Fibroblast of the aortic adventitia (primary cell): ENCODE measurements around the gene ARPIN. TPM values are rescaled to one million over a fixed set of nuclear protein-coding genes. Genes with fewer than 3 reads are reported as not detected.
"Not testable (repeated sequence)": the region's sequence is repeated elsewhere in the genome, so short reads cannot be mapped to it uniquely, and the experiment has no call there.

Experiments
- DNase-seq: peaks from one replicate; pipeline ENCODE4 v3.0.0-alpha.2; 2010; ENCODE audit warnings: low read depth
- H3K4me3 ChIP-seq: 2 replicates; pipeline ENCODE4 v1.5.1; 2011; ENCODE audit warnings: low read depth, mild to moderate bottlenecking, control low read depth, low read length, moderate library complexity
- total RNA-seq: library from RNA; depleted of rRNA; stranded (reverse); fragments of >200 nt; gene quantifications from 2 replicates; pipeline ENCODE4 v1.2.3, GENCODE V29; 2012; ENCODE audit warnings: low replicate concordance
- TF ChIP-seq, protein P1 (sequence below): IDR thresholded peaks from 2 replicates; pipeline ENCODE4 v1.5.1; 2011; ENCODE audit warnings: mild to moderate bottlenecking, low read length, control low read depth, inconsistent platforms; ENCODE audit not compliant: insufficient read depth

ARPIN gene
- total RNA-seq, 1 donor: 17.6 TPM

DNA sequence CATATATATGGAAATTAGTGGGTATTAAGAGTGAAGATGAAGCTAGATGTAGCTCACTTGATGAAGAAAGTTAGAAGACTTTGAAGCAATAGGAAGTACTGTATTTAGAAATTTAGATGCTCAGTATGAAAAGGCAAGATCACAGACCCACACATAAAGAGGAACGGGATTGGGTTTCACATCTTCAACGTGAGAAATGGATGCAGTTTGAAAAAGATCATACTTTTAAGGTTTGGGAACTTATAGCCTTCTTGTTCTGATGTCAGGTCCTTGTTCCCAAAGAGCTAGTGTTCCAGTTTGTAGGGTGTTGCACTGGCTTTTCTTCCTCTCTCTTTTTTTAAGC lies 35.7 kb downstream of the ARPIN start:
- no peak overlapping the region for H3K4me3 ChIP-seq
- TF ChIP-seq, protein P1, sequence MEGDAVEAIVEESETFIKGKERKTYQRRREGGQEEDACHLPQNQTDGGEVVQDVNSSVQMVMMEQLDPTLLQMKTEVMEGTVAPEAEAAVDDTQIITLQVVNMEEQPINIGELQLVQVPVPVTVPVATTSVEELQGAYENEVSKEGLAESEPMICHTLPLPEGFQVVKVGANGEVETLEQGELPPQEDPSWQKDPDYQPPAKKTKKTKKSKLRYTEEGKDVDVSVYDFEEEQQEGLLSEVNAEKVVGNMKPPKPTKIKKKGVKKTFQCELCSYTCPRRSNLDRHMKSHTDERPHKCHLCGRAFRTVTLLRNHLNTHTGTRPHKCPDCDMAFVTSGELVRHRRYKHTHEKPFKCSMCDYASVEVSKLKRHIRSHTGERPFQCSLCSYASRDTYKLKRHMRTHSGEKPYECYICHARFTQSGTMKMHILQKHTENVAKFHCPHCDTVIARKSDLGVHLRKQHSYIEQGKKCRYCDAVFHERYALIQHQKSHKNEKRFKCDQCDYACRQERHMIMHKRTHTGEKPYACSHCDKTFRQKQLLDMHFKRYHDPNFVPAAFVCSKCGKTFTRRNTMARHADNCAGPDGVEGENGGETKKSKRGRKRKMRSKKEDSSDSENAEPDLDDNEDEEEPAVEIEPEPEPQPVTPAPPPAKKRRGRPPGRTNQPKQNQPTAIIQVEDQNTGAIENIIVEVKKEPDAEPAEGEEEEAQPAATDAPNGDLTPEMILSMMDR: no peak
- DNase-seq: no peak

DNA sequence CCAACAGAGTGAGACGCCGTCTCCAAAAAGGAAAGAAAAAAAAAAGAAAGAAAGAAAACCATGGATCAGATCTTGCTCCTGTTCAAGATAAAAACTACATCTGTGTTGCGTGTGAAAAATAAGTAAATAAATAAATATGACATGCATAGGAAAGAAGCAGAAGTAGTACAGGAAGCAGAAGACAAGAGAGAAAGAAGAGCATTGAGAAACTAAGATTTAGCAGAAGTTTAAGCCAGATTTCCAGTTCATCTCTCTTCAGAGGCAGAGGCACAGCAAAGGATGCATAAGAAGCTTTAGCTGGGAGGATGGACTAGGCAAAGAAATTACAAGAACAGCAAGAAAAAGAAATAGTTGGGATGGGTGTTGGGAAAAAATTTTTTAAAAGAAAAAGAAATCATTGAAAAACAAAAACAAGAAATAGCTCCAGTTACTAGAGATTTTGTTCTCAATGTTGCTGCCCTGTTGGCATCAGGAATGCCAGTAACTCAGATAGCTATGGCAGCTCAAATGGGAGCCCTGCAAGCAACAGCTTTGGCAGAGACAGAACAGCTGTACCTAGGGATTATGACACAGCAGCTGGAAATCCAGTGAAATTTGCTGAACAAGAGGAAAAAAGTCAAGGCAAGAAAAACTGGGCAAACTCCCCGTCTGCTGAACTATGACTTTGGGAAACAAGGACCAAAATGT lies 36.2 kb downstream of the ARPIN start:
- no peak for DNase-seq
- TF ChIP-seq, protein P1: no peak

DNA sequence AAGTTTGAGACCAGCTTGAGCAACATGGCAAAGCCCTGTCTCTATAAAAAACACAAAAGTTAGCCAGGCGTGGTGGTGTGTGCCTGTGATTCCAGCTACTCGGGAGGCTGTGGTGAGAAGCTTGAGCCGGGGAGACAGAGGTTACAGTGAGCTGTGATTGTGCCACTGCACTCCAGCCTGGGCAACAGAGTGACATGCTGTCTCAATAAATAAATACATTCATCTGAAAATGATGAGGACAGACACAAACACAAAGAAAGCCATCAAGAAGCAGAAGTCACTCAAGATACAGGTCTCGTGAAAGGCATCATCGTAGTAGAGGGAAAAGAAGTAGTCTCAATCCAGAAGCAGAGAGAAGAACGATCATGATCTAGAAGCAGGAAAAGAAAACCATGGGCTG lies 37.0 kb downstream of the ARPIN start:
- H3K4me3 ChIP-seq: no peak overlapping the region
- TF ChIP-seq, protein P1: no peak
- no peak for DNase-seq

More for the DNA sequence above, 36.2 kb downstream of the ARPIN start:
- H3K4me3 ChIP-seq: no peak overlapping the region

DNA sequence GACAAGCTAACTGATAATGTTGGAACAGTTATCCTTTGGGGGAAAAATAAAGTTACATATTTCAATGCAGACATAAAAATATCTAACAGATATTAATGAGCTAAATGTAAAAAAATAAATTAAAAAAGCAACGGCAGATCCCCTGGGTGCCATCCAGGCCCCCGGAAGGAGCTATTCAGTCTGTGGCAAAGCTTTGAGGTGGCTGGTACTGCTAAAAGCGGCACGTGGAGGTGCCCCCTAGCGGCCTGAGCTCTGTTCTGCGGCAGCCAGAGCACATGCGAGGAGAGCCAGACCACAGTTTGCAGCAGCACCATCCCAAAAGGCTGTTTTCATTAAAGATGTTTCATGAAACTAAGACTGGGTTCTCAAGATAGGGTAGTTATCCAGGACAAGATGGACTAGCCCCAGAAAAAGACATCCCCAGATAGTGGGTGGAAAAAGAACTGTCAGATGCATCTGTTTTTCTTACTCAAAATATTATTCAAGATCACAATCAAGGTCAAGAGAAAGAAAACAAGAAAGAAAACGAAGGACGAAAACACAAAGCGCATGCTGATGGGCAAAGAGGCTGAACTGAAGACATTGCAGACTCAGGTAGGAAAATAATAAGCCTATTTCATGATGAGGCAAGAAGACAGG lies 37.7 kb downstream of the ARPIN start:
- DNase-seq: peak; percentile 78
- TF ChIP-seq, protein P1: peak; percentile 97
- no peak overlapping the region for H3K4me3 ChIP-seq

DNA sequence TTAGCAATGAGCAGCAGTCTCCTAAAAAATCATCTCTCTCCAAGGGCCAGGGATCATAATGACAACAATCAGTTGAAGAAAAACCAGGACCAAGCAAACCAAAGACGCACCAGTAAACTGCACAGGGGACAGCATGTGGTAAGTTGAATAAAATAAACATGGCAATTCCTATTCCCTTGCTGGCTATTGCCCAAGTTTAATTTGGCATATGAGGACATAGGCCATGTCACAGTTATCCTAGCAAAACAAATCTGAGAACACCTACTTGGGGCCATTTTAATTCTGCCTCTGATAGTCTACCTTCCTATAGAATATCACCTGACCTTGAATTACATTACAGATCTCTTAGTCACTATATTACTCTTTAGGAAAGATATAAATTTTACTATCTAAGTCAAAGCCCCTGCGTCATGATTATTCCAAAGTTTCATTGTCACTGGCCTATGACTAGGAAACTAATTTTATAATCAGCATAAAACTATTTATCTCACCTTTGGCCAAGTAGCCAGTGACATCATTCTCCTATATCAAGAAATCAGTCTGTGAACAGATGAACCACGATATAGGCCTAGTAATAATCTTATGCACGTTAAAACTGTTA lies 42.0 kb downstream of the ARPIN start:
- TF ChIP-seq, protein P1: no peak
- H3K4me3 ChIP-seq: no peak overlapping the region

DNA sequence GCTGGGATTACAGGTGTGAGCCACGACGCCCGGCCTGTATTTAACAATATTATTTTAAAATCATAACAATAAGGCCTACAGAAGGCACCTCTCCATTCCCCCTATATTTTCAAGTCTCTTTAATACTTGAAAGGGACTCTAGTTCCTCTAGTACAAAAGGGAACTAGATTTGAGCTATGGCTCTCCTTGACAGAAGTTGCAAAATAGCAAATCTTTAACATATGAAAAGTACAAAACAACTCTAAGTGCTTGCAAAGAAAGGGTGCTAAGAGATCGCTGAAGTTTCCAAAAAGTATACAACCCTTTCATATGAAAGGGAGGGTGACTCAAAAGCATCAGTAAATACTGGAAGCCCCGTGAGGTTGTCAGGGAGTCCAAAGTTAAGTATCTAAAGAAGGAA lies 42.7 kb downstream of the ARPIN start:
- TF ChIP-seq, protein P1: no peak
- no peak overlapping the region for H3K4me3 ChIP-seq
- DNase-seq: no peak

More for the DNA sequence above, 42.0 kb downstream of the ARPIN start:
- DNase-seq: no peak

DNA sequence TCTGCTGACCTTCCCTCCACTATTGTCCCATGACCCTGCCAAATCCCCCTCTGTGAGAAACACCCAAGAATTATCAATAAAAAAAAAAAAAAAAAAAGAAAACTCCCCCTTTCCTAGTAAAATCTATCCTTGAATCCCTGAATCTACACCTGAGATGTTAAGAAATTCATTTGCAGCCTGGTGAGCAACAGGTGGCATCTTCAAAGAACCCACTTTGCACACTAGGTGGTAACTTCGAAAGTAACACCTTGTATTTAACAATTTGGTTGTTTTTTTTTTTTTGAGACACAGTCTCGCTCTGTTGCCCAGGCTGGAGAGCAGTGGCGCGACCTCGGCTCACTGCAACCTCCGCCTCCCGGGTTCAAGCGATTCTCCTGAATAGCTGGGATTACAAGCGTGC lies 43.3 kb downstream of the ARPIN start:
- H3K4me3 ChIP-seq, DNase-seq: not testable (repeated sequence)
